HPDE6-E6E7 (cell line): ENCODE results near the gene PODNL1.
A peak's percentile ranks its signal among the peaks of the same experiment; 100 is the strongest.

Experiments used
- DNase-seq: peaks from one replicate; pipeline ENCODE4 v3.0.0; 2011; ENCODE audit warnings: missing footprints; ENCODE audit errors: extremely low spot score

The PODNL1 gene

GRCh38 chr19:13959141-13959961 lies 21.1 kb upstream of the PODNL1 start:
- no peak for DNase-seq

DNA sequence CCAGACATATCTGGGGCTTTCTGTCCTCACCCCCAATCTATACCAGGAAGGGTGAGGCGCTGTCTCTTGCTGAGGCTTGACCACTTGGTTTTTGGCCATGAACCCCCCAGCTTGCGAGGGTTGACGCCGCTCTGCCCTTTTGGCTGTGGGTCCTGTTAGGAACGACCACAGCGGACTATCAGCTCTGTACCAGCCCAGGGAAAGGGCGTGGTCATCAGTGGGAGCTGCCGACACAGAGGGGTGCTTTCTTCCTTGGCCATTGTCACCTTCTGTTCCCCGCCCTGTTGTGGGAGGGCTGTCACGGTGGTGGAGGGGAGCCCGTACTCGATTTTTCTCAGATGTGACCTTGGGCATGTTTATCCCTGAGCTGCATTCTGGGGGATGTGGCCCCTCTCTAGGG lies 19.8 kb upstream of the PODNL1 start:
- DNase-seq, result no peak

DNA sequence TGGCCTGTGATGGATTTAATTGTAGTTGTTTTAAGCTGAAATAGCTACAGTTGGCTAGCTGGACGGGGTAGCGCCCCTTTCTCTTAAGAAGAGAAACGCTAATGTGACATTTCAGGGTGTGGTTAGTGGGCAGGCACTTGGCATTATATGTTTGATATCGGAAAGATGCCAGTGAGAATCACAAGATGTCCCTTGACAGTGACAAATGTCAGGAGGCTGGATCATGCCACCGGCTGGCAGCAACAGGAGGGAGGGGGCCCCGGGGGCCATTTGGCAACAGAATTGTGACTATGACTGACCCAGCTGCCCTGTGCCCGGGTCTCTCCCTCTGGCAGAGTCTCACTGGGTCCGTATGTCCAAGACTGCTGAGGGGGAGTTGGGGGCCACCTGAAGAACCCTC lies 18.8 kb upstream of the PODNL1 start:
- no peak for DNase-seq

DNA sequence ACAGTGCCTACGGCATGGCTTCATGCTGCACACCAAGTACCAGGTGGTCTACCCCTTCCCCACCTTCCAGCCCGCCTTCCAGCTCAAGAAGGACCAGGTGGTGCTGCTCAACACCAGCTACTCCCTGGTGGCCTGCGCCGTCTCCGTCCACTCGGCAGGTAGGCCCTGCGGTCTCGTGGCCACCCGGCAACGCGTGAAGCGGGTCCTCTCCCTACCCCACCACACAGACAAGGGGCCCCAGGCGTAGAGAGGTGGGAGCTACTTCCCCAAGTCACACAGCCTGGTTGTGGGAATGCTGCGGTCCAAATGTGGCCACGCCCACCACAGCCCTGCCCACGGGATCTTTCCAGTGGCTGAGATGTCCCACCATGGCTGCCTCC lies 18.1 kb upstream of the PODNL1 start:
- DNase-seq, result no peak

- DNase-seq, result no peak
Measured at GRCh38 chr19:13955662-13956364, 17.6 kb upstream of the PODNL1 start.

DNA sequence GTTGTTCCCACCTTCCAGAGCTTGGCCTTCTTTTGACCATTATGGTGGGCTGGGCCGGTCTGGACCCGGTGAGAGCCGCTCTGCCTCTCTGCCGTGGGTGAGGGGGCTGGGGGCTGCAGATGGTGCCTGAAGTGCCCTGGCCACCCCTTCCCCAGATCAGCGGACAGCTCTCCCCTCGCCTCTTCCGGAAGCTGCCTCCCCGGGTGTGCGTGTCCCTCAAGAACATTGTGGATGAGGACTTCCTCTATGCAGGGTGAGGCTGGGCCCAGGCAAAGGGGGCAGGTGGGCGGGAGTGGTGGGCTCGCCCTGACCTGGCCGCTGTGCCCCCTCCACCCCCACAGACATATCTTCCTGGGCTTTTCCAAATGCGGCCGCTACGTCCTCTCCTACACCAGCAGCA lies 16.0 kb upstream of the PODNL1 start:
- no peak for DNase-seq

DNA sequence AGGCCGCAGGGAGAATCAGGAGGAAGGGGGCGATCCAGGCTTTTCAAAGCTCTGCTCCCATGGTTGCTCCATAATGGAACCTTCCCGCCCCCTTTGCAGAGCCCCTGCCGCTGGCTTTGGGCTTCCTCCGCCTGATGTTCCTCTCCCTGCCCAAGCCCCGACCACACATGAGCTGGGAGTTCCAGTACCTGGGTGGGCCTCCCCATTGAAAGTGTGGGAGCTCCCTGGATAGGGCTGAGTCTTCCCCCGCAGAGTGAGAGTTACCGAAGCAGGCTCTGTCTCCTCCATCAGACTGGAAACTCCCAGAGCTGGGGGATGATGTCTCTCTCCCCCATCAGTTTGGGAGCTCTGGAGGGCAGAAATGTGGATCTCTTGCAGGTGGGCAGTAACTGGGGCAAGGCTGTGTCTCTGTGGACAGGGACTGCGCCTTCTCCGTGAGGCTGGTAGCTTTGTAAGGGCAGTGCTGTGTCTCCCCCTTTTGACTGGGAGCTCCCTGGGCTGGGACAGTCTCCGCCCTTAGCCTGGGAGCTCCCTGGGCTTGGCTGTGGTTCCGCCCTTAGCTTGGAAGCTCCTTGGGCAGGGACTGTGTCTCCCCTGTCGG lies 14.8 kb upstream of the PODNL1 start:
- DNase-seq, result peak; percentile 72

GRCh38 chr19:13952154-13952930 lies 14.1 kb upstream of the PODNL1 start, which contains the start of gene DCAF15:
TSS of gene DCAF15 (plus strand) at chr19:13952509. CDS start at chr19:13952513, 4 bp downstream.
- peak; percentile 100 for DNase-seq

DNA sequence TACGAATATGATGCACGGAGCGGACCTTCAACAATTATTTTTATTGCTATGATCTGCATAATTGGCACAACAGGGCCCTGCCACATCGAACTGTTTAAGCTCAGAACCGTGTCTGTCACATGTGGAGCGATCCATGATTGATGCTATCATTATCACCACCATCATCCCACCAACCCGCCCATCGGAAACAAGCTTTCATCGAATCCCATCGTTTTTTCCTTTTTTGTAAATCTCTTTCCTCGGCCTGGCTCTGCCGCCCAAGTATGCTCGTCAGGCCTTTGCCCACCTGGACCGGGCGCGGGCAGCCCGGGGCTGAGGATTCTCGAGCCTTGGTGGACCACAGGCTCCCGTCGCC lies 13.6 kb upstream of the PODNL1 start:
- DNase-seq, result no peak

GRCh38 chr19:13951043-13951442 lies 12.8 kb upstream of the PODNL1 start:
- DNase-seq, result no peak

DNA sequence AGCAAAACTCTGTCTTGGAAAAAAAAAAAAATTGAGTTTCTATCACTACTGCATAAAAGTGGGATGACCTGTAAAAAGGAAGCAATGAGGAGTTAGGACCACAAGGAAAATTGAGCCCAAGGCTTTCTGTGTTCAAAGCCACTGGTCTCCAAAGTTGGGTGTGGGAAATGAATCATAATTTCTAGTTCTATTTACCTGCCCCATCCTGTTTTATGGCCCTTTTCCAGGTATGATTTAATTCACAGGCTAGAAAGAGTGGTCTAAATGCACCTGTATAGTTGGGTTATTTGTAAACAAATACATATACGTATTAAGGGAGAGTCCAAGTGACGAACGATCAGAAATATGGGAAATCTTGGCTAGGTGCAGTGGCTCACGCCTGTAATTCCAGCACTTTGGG lies 8.2 kb upstream of the PODNL1 start:
- peak; percentile 55 for DNase-seq

DNA sequence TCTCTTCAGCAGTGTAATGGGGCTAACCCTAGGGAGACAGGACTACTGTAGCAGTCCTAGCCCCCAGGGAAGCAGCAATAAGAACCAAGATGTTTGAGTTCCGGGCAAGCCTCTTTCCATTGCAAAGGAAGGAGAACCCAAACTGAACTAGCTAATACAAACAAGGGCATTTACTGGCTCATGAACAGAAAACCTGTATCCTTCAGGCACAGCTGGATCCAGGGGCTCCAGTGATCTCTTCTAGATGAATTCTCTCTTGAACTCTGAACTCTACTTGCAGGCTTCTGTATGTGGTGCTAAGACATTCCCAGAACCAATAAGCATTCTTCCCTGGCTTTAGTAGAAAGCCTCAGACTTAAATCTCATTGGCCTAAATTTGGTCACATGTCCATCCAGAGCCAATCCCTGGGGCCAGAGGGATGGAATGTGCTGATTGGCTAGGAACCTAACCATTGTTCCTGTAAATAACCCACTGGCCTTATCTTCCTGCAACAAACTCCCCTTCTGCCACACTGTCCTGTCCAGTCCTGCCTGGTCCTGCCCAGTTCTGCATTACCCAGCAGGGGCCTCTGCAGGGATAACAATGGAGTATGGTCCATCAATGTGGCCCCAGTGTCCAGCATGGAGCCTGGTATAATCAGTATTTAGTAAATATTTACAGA lies 3.9 kb upstream of the PODNL1 start:
- no peak for DNase-seq

DNA sequence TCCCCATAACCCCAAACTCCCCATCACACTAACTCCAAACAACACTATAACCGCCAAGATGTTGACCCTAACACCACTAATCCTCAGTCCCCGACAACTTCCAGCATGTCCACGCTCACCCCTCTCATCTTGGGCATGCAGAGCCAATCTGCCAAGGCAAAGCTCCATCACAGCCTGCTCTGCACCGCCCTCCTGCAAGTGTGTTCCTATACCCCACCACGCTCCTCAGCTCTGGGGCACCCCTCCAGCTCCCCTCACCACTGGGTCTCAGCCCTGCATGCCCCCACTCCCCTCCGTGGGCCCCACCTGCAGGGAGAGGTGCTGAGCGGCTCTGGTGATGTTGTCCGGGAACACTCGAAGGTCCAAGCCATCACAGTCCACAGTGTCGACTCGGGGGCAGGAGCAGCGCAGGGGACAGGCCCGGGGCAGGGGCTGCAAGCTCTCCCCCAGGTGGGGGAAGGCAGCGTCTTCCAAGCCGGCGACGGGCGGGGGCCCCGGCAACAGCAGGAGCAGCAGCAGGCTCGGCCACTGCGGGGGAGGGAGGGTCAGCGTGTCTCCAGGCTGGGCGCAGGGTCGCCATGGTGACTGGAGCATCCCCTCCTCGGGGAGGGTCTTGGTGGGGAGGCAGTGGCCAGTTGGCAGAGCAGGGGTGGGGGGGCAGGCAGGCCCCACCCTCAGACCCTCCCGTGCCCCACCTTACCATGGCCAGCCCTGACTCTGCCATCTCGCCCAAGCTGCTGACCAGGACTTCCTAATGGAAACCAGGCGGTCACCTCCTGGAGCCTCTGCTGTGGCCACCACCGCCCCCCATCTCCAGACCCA lies 527 bp downstream of the PODNL1 start:
- DNase-seq, result no peak

DNA sequence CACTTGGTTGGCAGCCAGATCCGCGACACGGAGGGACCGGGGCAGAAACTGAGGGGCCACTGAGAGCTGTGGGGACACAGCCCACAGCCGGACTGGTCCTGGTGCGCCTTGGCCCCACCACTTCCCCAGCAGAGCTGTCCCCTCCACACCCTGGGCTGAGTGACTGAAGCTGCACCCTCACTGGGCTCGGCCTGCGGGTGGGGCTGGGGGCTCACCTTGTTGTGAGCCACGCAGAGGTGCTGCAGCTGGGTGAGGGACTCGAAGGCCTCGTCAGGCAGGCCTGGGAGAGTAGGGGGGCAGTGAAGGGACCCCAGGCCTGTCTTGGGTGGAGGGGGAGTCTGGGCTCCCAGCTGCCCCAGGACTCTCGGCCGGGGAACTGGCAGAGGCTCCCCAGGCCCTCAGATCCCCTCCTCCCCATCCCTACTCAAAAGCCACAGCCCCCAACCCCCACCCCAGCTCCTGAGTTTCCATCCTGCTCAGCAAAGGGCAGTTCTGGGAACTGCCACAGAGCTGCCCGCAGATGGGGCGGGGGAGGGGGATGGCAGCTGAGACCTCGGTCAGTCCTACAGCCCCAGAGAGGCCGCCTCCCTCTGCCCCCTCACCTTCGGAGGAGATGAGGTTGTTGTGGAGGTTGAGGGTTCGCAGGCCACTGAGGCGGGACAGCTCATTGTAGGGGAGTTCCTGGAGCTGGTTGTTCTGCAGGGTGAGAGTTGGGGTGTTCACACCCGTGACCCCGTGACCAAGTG lies 2.3 kb downstream of the PODNL1 start:
- DNase-seq, result no peak

GRCh38 chr19:13934785-13935109 lies 3.5 kb downstream of the PODNL1 start:
- no peak for DNase-seq

- no peak for DNase-seq
Measured at GRCh38 chr19:13932911-13933393, 5.3 kb downstream of the PODNL1 start.

DNA sequence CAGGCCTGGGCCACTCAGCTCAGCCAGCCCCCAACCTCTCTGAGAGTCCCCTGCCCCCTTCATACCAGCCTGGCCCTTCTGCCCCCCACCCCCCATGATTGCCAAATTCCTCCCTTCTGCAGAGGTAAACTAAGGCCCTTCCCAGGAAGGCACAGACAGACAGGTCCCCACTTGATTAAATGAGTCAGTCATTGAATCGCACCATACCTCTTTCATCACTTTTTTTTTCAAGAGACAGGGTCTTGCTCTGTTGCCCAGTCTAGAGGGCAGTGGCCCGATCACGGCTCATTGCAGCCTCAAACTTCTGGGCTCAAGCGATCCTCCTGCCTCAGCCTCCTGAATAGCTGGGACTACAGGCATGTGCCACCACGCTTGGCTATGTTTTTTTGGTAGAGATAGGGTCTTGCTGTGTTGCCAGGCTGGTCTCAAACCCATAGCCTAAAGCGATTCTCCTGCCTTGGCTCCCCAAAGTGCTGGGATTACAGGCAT lies 6.0 kb downstream of the PODNL1 start:
- DNase-seq, result no peak

GRCh38 chr19:13931391-13932148 lies 6.6 kb downstream of the PODNL1 start:
- DNase-seq, result no peak

DNA sequence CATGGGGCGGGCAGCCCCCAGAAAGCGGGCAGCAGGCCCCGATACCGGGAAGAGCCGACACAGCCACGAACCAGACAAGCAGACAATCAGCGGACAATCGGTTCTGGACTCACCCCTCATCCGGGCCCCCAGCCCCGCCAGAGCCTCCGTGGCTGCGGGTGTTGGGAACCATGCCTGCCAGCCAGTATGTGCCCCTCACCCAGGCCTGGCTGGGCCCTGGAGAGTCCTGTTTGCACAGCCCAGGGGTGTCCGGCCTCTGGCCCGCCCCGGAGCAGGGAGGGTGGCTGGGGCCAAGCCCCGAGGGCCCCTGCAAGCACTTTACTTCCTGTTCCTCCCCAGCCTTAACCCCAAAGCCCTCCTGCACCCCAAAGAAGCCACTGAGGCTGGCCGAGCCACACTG lies 7.8 kb downstream of the PODNL1 start:
- DNase-seq, result no peak
